SK-N-SH treated with all-trans-retinoic acid at 6 μM for 48 hours (cell line): ENCODE data around the gene GRAMD1C.

Source experiments
- ATAC-seq: fragments of 200-7000 bp; cut with Tn5 transposase; 3 replicates; pipeline ENCODE4 v1.9.1; 2020; ENCODE audit warnings: mild to moderate bottlenecking, moderate library complexity
- ARNTL ChIP-seq: fragments of 450-650 bp; formaldehyde crosslinking; IDR thresholded peaks from 2 replicates; pipeline ENCODE4 v1.5.0; 2020; ENCODE audit warnings: low read depth, mild to moderate bottlenecking, moderate library complexity, borderline replicate concordance
- BACH2 ChIP-seq: fragments of 250-450 bp; sonication (Bioruptor Pico); IDR thresholded peaks from 2 replicates; pipeline ENCODE4 v1.9.0; 2021; ENCODE audit warnings: mild to moderate bottlenecking, borderline replicate concordance
- CREB5 ChIP-seq: fragments of 250-450 bp; sonication (Bioruptor Pico); IDR thresholded peaks from 2 replicates; pipeline ENCODE4 v1.5.1; 2020; ENCODE audit warnings: low read depth, mild to moderate bottlenecking, moderate library complexity
- CSDC2 ChIP-seq: fragments of 250-450 bp; sonication (Bioruptor Pico); IDR thresholded peaks from 2 replicates; pipeline ENCODE4 v1.5.0; 2020; ENCODE audit warnings: mild to moderate bottlenecking, moderate library complexity
- CSRNP3 ChIP-seq: fragments of 250-450 bp; sonication (Bioruptor Pico); IDR thresholded peaks from 2 replicates; pipeline ENCODE4 v1.5.1; 2021; ENCODE audit warnings: mild to moderate bottlenecking, moderate library complexity
- ESRRG ChIP-seq: fragments of 250-450 bp; sonication (Bioruptor Pico); IDR thresholded peaks from 2 replicates; pipeline ENCODE4 v1.6.1; 2021; ENCODE audit warnings: mild to moderate bottlenecking
- ISL1 ChIP-seq: fragments of 250-450 bp; sonication (Bioruptor Pico); IDR thresholded peaks from 2 replicates; pipeline ENCODE4 v2.1.2; 2022; ENCODE audit warnings: mild to moderate bottlenecking, moderate library complexity
- OSR1 ChIP-seq: fragments of 250-450 bp; sonication (Bioruptor Pico); IDR thresholded peaks from 2 replicates; pipeline ENCODE4 v1.8.0; 2022; ENCODE audit warnings: moderate library complexity, mild to moderate bottlenecking, inconsistent platforms
- PPARA ChIP-seq: fragments of 250-450 bp; sonication (Bioruptor Pico); IDR thresholded peaks from 2 replicates; pipeline ENCODE4 v1.5.0; 2020; ENCODE audit warnings: mild to moderate bottlenecking, borderline replicate concordance
- TCF4 ChIP-seq: fragments of 250-450 bp; sonication (Bioruptor Pico); IDR thresholded peaks from 2 replicates; pipeline ENCODE4 v1.8.0; 2021; ENCODE audit warnings: mild to moderate bottlenecking, moderate library complexity, borderline replicate concordance
- TOX ChIP-seq: fragments of 250-450 bp; sonication (Bioruptor Pico); IDR thresholded peaks from 2 replicates; pipeline ENCODE4 v1.8.0; 2021; ENCODE audit warnings: mild to moderate bottlenecking, moderate library complexity, borderline replicate concordance
- TSHZ2 ChIP-seq: fragments of 250-450 bp; sonication (Bioruptor Pico); IDR thresholded peaks from 2 replicates; pipeline ENCODE4 v1.5.0; 2020; ENCODE audit warnings: mild to moderate bottlenecking, moderate library complexity
- ZC3H10 ChIP-seq: fragments of 250-450 bp; sonication (Bioruptor Pico); IDR thresholded peaks from 2 replicates; pipeline ENCODE4 v1.5.1; 2021; ENCODE audit warnings: mild to moderate bottlenecking, moderate library complexity
- ZFP3 ChIP-seq: fragments of 250-450 bp; sonication (Bioruptor Pico); IDR thresholded peaks from 2 replicates; pipeline ENCODE4 v1.5.0; 2020; ENCODE audit warnings: mild to moderate bottlenecking, moderate library complexity
- ZFP30 ChIP-seq: fragments of 450-650 bp; formaldehyde crosslinking; IDR thresholded peaks from 2 replicates; pipeline ENCODE4 v1.5.0; 2022; ENCODE audit warnings: mild to moderate bottlenecking, moderate library complexity
- ZNF565 ChIP-seq: fragments of 450-650 bp; formaldehyde crosslinking; conservative IDR thresholded peaks from 2 replicates; pipeline ENCODE4 v1.5.0; 2020; ENCODE audit warnings: low read depth, mild to moderate bottlenecking, moderate library complexity
- ZNF70 ChIP-seq: fragments of 450-650 bp; formaldehyde crosslinking; IDR thresholded peaks from 2 replicates; pipeline ENCODE4 v1.5.0; 2020; ENCODE audit warnings: mild to moderate bottlenecking, moderate library complexity
- ZNF8 ChIP-seq: fragments of 450-650 bp; formaldehyde crosslinking; IDR thresholded peaks from 2 replicates; pipeline ENCODE4 v1.5.0; 2020; ENCODE audit warnings: mild to moderate bottlenecking, moderate library complexity
- TF ChIP-seq, protein P1 (sequence below): fragments of 250-450 bp; sonication (Bioruptor Pico); IDR thresholded peaks from 2 replicates; pipeline ENCODE4 v1.8.0; 2021; ENCODE audit warnings: low read depth, mild to moderate bottlenecking, moderate library complexity, borderline replicate concordance
- TF ChIP-seq, protein P2 (sequence below): fragments of 250-450 bp; sonication (Bioruptor Pico); IDR thresholded peaks from 2 replicates; pipeline ENCODE4 v1.8.0; 2020; ENCODE audit warnings: mild to moderate bottlenecking, moderate library complexity, borderline replicate concordance

The GRAMD1C gene

DNA sequence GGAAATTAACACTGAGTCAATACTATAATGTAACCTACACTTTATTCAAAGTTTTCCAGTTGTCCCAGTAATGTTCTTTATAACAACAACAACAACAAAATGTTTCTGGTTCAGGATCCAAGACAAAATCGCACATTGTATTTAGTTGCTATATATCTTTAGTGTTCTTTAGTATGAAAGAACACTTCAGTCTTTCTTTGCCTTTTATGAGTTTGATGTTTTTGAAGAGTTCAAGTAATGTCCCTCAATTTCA lies 7.6 kb upstream of the GRAMD1C start:
- ATAC-seq, result no peak
- TF ChIP-seq, protein P1, sequence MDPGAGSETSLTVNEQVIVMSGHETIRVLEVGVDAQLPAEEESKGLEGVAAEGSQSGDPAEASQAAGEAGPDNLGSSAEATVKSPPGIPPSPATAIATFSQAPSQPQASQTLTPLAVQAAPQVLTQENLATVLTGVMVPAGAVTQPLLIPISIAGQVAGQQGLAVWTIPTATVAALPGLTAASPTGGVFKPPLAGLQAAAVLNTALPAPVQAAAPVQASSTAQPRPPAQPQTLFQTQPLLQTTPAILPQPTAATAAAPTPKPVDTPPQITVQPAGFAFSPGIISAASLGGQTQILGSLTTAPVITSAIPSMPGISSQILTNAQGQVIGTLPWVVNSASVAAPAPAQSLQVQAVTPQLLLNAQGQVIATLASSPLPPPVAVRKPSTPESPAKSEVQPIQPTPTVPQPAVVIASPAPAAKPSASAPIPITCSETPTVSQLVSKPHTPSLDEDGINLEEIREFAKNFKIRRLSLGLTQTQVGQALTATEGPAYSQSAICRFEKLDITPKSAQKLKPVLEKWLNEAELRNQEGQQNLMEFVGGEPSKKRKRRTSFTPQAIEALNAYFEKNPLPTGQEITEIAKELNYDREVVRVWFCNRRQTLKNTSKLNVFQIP (CRISPR knock-in tag), result no peak
- no peak for TF ChIP-seq BACH2 (CRISPR knock-in tag)
- TF ChIP-seq ZNF8 (CRISPR knock-in tag), result no peak
- no peak for TF ChIP-seq CREB5 (CRISPR knock-in tag)
- TF ChIP-seq TCF4 (CRISPR knock-in tag), result no peak
- no peak for TF ChIP-seq ZFP3 (CRISPR knock-in tag)
- no peak for TF ChIP-seq ZC3H10
- no peak for TF ChIP-seq ZNF565 (CRISPR knock-in tag)
- TF ChIP-seq PPARA (CRISPR knock-in tag), result no peak
- TF ChIP-seq ARNTL, result no peak

DNA sequence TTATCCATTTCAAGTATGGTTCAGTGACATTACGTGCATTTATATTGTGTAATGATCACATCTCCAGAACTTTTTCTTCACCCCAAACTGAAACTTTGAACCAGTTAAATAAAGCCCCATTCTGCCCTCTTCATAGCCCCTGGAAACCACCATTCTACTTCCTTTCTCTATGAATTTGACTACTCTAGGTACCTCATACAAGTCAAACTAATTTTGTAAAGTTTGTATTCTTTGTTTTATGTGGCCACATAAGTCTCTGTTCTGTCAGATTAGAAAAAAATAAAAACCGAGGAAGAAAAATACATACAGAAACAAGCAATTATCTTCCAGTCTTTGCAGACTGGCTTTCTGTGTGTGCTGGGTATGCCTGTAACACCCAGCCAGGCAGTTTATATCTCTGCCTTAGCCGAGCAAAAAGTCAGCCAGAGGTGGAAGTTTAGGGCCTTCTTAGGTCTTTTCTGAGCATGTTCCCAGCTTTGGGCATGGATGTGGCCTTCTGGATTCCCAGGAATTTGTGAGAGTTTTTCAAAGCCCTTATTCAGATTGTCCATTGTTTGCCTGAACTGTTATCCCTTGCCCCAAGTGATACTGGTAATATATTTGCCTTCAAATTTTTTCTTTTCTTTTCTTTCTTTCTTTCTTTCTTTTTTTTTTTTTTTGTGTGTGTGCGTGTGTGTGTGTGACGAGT lies 6.0 kb upstream of the GRAMD1C start:
- ATAC-seq, result no peak
- no peak for TF ChIP-seq ZNF565 (CRISPR knock-in tag)
- TF ChIP-seq OSR1, result no peak
- TF ChIP-seq ISL1 (CRISPR knock-in tag), result no peak
- no peak for TF ChIP-seq ZFP30 (CRISPR knock-in tag)
- TF ChIP-seq TSHZ2, result no peak
- no peak for TF ChIP-seq TCF4 (CRISPR knock-in tag)
- TF ChIP-seq CSRNP3, result no peak

GRCh38 chr3:113834983-113835382 lies 3.6 kb upstream of the GRAMD1C start:
- TF ChIP-seq ZNF565 (CRISPR knock-in tag) (no peak), ISL1 (CRISPR knock-in tag) (no peak), ZC3H10 (no peak), ZFP30 (CRISPR knock-in tag) (no peak), OSR1 (no peak), TCF4 (CRISPR knock-in tag) (no peak)
- TF ChIP-seq, protein P1 (CRISPR knock-in tag), result no peak
- ATAC-seq, result no peak

DNA sequence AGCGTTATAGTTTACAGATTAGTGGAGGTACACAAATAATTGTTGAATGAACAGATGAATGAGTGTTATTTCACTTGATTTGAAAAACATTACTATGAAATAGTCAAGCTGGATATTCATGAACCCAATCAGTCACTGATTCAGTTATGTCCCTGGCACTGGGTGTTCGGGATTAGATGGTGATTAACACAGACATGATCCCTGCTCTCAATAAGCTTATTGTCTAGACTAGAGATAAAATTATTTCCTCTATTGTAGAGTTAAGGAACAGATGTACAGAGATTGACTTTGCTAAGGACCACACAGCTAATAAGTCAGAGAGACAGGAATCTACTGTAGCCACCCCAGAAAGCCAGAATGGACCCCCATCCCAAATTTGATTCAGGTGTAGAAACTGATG lies 963 bp downstream of the GRAMD1C start:
- no peak for ATAC-seq
- no peak for TF ChIP-seq TOX (CRISPR knock-in tag)
- no peak for TF ChIP-seq TCF4 (CRISPR knock-in tag)
- TF ChIP-seq CSDC2 (CRISPR knock-in tag), result no peak
- no peak for TF ChIP-seq PPARA (CRISPR knock-in tag)
- no peak for TF ChIP-seq ZFP30 (CRISPR knock-in tag)
- TF ChIP-seq, protein P2, sequence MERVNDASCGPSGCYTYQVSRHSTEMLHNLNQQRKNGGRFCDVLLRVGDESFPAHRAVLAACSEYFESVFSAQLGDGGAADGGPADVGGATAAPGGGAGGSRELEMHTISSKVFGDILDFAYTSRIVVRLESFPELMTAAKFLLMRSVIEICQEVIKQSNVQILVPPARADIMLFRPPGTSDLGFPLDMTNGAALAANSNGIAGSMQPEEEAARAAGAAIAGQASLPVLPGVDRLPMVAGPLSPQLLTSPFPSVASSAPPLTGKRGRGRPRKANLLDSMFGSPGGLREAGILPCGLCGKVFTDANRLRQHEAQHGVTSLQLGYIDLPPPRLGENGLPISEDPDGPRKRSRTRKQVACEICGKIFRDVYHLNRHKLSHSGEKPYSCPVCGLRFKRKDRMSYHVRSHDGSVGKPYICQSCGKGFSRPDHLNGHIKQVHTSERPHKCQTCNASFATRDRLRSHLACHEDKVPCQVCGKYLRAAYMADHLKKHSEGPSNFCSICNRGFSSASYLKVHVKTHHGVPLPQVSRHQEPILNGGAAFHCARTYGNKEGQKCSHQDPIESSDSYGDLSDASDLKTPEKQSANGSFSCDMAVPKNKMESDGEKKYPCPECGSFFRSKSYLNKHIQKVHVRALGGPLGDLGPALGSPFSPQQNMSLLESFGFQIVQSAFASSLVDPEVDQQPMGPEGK, result no peak
- TF ChIP-seq CSRNP3, result no peak
- no peak for TF ChIP-seq ESRRG (CRISPR knock-in tag)
- no peak for TF ChIP-seq ZNF8 (CRISPR knock-in tag)
- TF ChIP-seq ZNF70 (CRISPR knock-in tag), result no peak
